ENCODE data around the gene EMSY.

Gene EMSY

DNA sequence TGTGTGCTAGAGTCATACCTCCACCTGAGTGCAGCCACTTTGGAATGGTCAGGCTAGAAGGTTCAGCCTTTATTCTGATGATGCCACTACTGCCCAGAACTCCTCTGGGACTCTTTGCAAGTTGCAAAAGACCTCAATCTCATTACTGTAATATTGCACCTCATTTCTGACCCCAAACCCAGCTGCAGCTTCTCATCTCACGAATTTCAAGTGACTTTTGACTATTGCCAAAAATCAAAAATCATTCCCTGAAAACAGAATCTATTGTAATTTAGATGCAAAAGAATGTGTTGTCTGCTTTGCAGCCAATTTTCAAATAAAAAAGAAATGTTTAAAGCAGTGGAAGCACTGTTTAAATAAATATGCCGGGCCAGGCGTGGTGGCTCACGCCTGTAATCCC, 38.5 kb upstream of the EMSY start:
- H3K4me1 ChIP-seq (ENCODE audit: insufficient read depth, poor library complexity, severe bottlenecking): no peaks in the 10 kb centered on the region
- H3K27ac ChIP-seq (ENCODE audit: poor library complexity, severe bottlenecking): no peak overlapping the region
- H3K36me3 ChIP-seq (ENCODE audit: low read depth): no peaks in the 10 kb centered on the region
- no peaks in the 10 kb centered on the region for H3K27me3 ChIP-seq (ENCODE audit: insufficient read depth, poor library complexity, severe bottlenecking)
- DNase-seq (ENCODE audit: low spot score): no peak
- no peak overlapping the region for H3K4me3 ChIP-seq (ENCODE audit: severe bottlenecking)
- ATAC-seq (ENCODE audit: low read depth): no peak
- H3K9me3 ChIP-seq (ENCODE audit: severe bottlenecking): no peaks in the 10 kb centered on the region
- TF ChIP-seq, protein P1, sequence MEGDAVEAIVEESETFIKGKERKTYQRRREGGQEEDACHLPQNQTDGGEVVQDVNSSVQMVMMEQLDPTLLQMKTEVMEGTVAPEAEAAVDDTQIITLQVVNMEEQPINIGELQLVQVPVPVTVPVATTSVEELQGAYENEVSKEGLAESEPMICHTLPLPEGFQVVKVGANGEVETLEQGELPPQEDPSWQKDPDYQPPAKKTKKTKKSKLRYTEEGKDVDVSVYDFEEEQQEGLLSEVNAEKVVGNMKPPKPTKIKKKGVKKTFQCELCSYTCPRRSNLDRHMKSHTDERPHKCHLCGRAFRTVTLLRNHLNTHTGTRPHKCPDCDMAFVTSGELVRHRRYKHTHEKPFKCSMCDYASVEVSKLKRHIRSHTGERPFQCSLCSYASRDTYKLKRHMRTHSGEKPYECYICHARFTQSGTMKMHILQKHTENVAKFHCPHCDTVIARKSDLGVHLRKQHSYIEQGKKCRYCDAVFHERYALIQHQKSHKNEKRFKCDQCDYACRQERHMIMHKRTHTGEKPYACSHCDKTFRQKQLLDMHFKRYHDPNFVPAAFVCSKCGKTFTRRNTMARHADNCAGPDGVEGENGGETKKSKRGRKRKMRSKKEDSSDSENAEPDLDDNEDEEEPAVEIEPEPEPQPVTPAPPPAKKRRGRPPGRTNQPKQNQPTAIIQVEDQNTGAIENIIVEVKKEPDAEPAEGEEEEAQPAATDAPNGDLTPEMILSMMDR (IDR thresholded peaks at IDR 0.05; ENCODE audit: poor library complexity, severe bottlenecking): no peak

DNA sequence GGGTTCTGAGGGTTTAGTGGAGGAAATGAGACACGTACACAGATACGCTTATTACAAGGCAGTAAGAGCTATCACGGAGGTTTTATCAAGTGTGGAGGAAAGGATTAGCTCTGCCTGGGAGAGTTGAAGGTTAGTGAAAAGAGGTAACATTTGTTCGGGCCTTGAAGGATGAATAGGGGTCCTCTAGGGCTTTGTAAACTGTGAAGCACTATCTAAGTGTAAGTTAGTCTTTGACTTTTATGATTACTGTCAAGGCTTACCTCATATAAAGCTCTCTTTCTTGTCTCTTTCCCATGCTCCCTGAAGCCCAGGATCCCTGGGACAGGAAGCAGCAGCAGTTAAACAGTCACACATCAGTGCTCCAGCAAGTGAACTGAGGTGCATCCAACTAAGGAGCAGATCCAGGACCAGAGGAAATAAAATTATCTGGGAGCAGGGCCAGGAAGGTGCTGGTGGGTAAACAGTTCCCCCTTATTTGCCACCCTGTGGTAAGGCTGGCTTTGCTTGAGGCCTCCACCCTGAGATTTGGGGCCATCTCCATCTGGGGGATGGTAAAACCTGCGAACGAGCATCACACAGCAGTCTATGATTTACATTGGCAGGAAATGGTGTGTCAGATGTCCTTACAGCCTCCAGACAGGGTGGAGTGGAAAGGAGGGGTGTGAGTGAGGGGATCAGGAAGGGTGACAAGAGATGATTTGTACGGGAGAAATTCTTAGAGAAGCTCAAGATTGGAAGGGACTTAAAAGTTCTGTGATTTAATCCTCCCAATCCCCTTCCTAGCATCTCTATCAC, 36.5 kb upstream of the EMSY start:
- Histone ChIP-seq H3K27me3 (ENCODE audit: insufficient read depth, poor library complexity, severe bottlenecking) (no peaks in the 10 kb centered on the region), H3K36me3 (ENCODE audit: low read depth) (no peaks in the 10 kb centered on the region), H3K9me3 (ENCODE audit: severe bottlenecking) (no peaks in the 10 kb centered on the region), H3K27ac (ENCODE audit: poor library complexity, severe bottlenecking) (no peak overlapping the region), H3K4me1 (ENCODE audit: insufficient read depth, poor library complexity, severe bottlenecking) (no peaks in the 10 kb centered on the region), H3K4me3 (ENCODE audit: severe bottlenecking) (no peak overlapping the region)
- ATAC-seq (ENCODE audit: low read depth): no peak
- no peak for DNase-seq (ENCODE audit: low spot score)
- TF ChIP-seq, protein P1 (IDR thresholded peaks at IDR 0.05; ENCODE audit: poor library complexity, severe bottlenecking): no peak

DNA sequence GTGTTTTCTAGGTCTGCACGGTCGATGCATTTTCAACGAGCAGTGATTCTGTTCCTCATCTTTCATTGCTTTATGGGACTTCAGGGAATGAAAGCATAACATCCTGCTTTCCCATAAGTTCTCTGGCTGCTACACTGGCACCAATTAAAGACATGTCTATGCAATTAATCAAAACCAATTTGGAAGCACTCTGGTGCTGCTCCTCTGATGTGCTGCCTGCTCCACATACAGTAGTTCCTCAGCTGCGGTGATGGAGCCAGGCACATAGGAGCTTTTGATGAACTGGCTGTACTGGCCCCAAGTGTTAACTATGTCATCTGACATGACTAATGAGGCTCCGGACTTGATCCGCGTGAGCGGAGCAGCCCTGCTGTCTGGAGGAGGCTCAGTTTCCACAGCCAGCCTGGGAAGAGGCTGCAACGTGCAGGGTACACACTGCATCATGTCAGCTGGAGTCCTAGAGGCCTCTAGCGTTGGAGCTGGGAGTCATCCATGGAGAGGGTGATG, 33.9 kb upstream of the EMSY start:
- Histone ChIP-seq H3K27me3 (ENCODE audit: insufficient read depth, poor library complexity, severe bottlenecking) (no peaks in the 10 kb centered on the region), H3K4me1 (ENCODE audit: insufficient read depth, poor library complexity, severe bottlenecking) (no peaks in the 10 kb centered on the region), H3K9me3 (ENCODE audit: severe bottlenecking) (no peaks in the 10 kb centered on the region), H3K4me3 (ENCODE audit: severe bottlenecking) (no peak overlapping the region), H3K36me3 (ENCODE audit: low read depth) (no peaks in the 10 kb centered on the region), H3K27ac (ENCODE audit: poor library complexity, severe bottlenecking) (no peak overlapping the region)
- no peak for ATAC-seq (ENCODE audit: low read depth)
- TF ChIP-seq, protein P1 (IDR thresholded peaks at IDR 0.05; ENCODE audit: poor library complexity, severe bottlenecking): no peak
- DNase-seq (ENCODE audit: low spot score): no peak

DNA sequence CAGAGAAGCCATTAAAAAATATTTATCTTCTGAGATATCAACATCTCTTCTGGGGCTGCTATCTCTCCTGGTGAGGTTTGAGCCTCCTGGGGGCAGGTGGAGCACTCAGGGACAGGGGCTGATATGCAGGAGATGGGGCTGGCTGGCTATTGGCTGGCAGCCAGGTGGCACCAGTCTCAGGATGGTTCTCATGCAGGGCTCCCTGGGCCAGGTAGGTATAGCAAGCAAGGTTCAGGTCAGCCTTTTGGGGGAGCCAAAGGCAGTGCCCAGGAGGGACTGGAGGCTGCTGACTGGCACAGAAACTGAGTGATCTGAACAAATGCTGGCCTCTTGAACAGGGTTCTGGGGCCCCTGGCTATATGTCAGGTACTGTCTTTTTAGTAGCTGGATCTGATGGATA, 29.7 kb upstream of the EMSY start:
- no peaks in the 10 kb centered on the region for H3K27me3 ChIP-seq (ENCODE audit: insufficient read depth, poor library complexity, severe bottlenecking)
- H3K36me3 ChIP-seq (ENCODE audit: low read depth): no peaks in the 10 kb centered on the region
- no peak for ATAC-seq (ENCODE audit: low read depth)
- DNase-seq (ENCODE audit: low spot score): no peak
- TF ChIP-seq, protein P1 (IDR thresholded peaks at IDR 0.05; ENCODE audit: poor library complexity, severe bottlenecking): no peak
- no peaks in the 10 kb centered on the region for H3K9me3 ChIP-seq (ENCODE audit: severe bottlenecking)
- H3K4me3 ChIP-seq (ENCODE audit: severe bottlenecking): no peak overlapping the region
- no peak overlapping the region for H3K27ac ChIP-seq (ENCODE audit: poor library complexity, severe bottlenecking)
- no peaks in the 10 kb centered on the region for H3K4me1 ChIP-seq (ENCODE audit: insufficient read depth, poor library complexity, severe bottlenecking)

DNA sequence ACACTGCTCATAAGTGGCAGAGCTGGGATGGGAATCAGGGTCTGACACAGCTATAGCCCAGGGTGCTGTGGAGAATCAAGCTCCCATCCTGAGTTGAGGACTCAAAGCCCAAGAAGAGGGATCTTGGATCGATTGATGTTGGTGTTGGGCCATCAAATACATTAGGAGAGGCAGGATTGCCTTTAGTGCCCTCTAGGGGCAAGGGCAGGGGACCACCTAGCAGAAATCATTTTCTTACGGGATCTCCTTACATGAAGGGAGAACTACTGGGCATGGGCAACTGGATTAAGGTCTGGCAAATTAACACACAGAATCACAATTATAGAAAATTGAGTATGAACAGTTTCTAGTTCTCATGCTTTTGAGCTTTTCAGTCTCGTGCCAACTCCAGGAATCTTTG, 24.9 kb upstream of the EMSY start:
- Histone ChIP-seq H3K4me3 (ENCODE audit: severe bottlenecking) (no peak overlapping the region), H3K27ac (ENCODE audit: poor library complexity, severe bottlenecking) (no peak overlapping the region), H3K4me1 (ENCODE audit: insufficient read depth, poor library complexity, severe bottlenecking) (no peaks in the 10 kb centered on the region), H3K27me3 (ENCODE audit: insufficient read depth, poor library complexity, severe bottlenecking) (no peaks in the 10 kb centered on the region), H3K36me3 (ENCODE audit: low read depth) (no peaks in the 10 kb centered on the region), H3K9me3 (ENCODE audit: severe bottlenecking) (no peaks in the 10 kb centered on the region)
- DNase-seq (ENCODE audit: low spot score) (no peak), ATAC-seq (ENCODE audit: low read depth) (no peak)
- TF ChIP-seq, protein P1 (IDR thresholded peaks at IDR 0.05; ENCODE audit: poor library complexity, severe bottlenecking): no peak

All from RWPE2 (cell line).